Activated CD8-positive, alpha-beta memory T cell treated with anti-CD3 and anti-CD28 coated beads, Interleukin-2, amount 10 ng/mL, durations not matched to agents 7 days and 5 days (primary cell): ENCODE results near the gene CEACAM16. TPM values are rescaled to one million over a fixed set of nuclear protein-coding genes. Genes with fewer than 3 reads are reported as not detected.
"Not testable (repeated sequence)": the region's sequence is repeated elsewhere in the genome, so short reads cannot be mapped to it uniquely, and the experiment has no call there.

Experiments
- ATAC-seq: fragments of 150-1000 bp; cut with Tn5 transposase; one replicate; pipeline ENCODE4 v1.10.0; 2021; ENCODE audit warnings: moderate library complexity
- CTCF ChIA-PET: fragments of 350-600 bp; sonication (Branson Sonifier 250); formaldehyde crosslinking; loops from one replicate; lab custom pipeline; 2021; ENCODE audit warnings: antibody characterized with exemption; lab: Charles Lee
- DNase-seq: peaks from one replicate; pipeline ENCODE4 v3.0.0-alpha.2; 2020
- H3K27ac Mint-ChIP-seq: one replicate; pipeline ENCODE4 v1.8.0; 2021; ENCODE audit warnings: mild to moderate bottlenecking, mixed read lengths
- H3K27me3 Mint-ChIP-seq: one replicate; pipeline ENCODE4 v1.8.0; 2021; ENCODE audit warnings: mixed read lengths
- H3K36me3 Mint-ChIP-seq: one replicate; pipeline ENCODE4 v1.8.0; 2021; ENCODE audit warnings: mild to moderate bottlenecking, mixed read lengths
- H3K4me1 Mint-ChIP-seq: one replicate; pipeline ENCODE4 v1.8.0; 2021; ENCODE audit warnings: mixed read lengths
- H3K4me3 Mint-ChIP-seq: one replicate; pipeline ENCODE4 v1.8.0; 2021; ENCODE audit warnings: mild to moderate bottlenecking, moderate library complexity, mixed read lengths
- H3K9me3 Mint-ChIP-seq: one replicate; pipeline ENCODE4 v1.8.0; 2022; ENCODE audit warnings: low read depth, mixed read lengths
- total RNA-seq, 2 experiments: library from RNA; stranded (reverse); gene quantifications; one replicate each; pipeline ENCODE4 v1.2.3, GENCODE V29; 2021

CEACAM16 gene
- total RNA-seq, 2 experiments from 2014 or later: not detected

- H3K4me3 Mint-ChIP-seq: no peak overlapping the region
- H3K27me3 Mint-ChIP-seq: peaks cover 41% of the 10 kb centered on the region
- no peak for ATAC-seq
- no peaks in the 10 kb centered on the region for H3K9me3 Mint-ChIP-seq
- no peaks in the 10 kb centered on the region for H3K36me3 Mint-ChIP-seq
- no peak overlapping the region for H3K27ac Mint-ChIP-seq
- CTCF ChIA-PET: interaction anchor here (1.9 kb wide), 1 partner anchor 71 kb away, joined by 7 read pairs; no protein-coding TSS in a partner anchor
- no peak for DNase-seq
- H3K4me1 Mint-ChIP-seq: no peaks in the 10 kb centered on the region
Measured at GRCh38 chr19:44700547-44700946, 1.6 kb downstream of the CEACAM16 start.

- CTCF ChIA-PET: interaction anchor here (2.2 kb wide), 1 partner anchor 22 kb away, joined by 7 read pairs; no protein-coding TSS in a partner anchor
- Mint-ChIP-seq H3K36me3 (no peaks in the 10 kb centered on the region), H3K4me3 (no peak overlapping the region), H3K27ac (no peak overlapping the region), H3K9me3 (no peaks in the 10 kb centered on the region), H3K27me3 (peaks cover 37% of the 10 kb centered on the region), H3K4me1 (no peaks in the 10 kb centered on the region)
- no peak for DNase-seq
- no peak for ATAC-seq
Measured at GRCh38 chr19:44701228-44701627, 2.3 kb downstream of the CEACAM16 start.

- Mint-ChIP-seq H3K27me3 (peaks cover 26% of the 10 kb centered on the region), H3K27ac (no peak overlapping the region)
Measured at GRCh38 chr19:44702551-44703176, 3.7 kb downstream of the CEACAM16 start.

GRCh38 chr19:44703336-44704078, 4.6 kb downstream of the CEACAM16 start:
- CTCF ChIA-PET: interaction anchor here (1.3 to 2.2 kb wide), 3 partner anchors 9 to 67 kb away, joined by 3 to 7 read pairs (median 5); no protein-coding TSS in a partner anchor
- ATAC-seq: no peak
- Mint-ChIP-seq H3K27ac (no peak overlapping the region), H3K4me3 (no peak overlapping the region), H3K4me1 (no peaks in the 10 kb centered on the region), H3K9me3 (no peaks in the 10 kb centered on the region), H3K27me3 (peaks cover 19% of the 10 kb centered on the region), H3K36me3 (no peaks in the 10 kb centered on the region)
- no peak for DNase-seq

More at GRCh38 chr19:44702551-44703176, 3.7 kb downstream of the CEACAM16 start:
- no peaks in the 10 kb centered on the region for H3K4me1 Mint-ChIP-seq
- no peaks in the 10 kb centered on the region for H3K36me3 Mint-ChIP-seq
- CTCF ChIA-PET: interaction anchor here (1.3 to 2.2 kb wide), 3 partner anchors 8 to 68 kb away, joined by 3 to 7 read pairs (median 5); no protein-coding TSS in a partner anchor
- ATAC-seq: no peak
- DNase-seq: no peak
- H3K4me3 Mint-ChIP-seq: no peak overlapping the region
- no peaks in the 10 kb centered on the region for H3K9me3 Mint-ChIP-seq

- CTCF ChIA-PET: interaction anchor here (1.1 kb wide), 1 partner anchor 15 kb away, joined by 3 read pairs; no protein-coding TSS in a partner anchor
- Mint-ChIP-seq H3K27ac (no peak overlapping the region), H3K9me3 (no peaks in the 10 kb centered on the region)
Measured at GRCh38 chr19:44704982-44705381, 6.0 kb downstream of the CEACAM16 start.

GRCh38 chr19:44705502-44706010, 6.6 kb downstream of the CEACAM16 start:
- DNase-seq (no peak), ATAC-seq (no peak)
- Mint-ChIP-seq H3K36me3 (no peaks in the 10 kb centered on the region), H3K4me1 (peaks cover 6% of the 10 kb centered on the region), H3K4me3 (no peak overlapping the region), H3K9me3 (no peaks in the 10 kb centered on the region), H3K27ac (no peak overlapping the region), H3K27me3 (peaks cover 14% of the 10 kb centered on the region)
- CTCF ChIA-PET: interaction anchor here (1.1 kb wide), 1 partner anchor 15 kb away, joined by 3 read pairs; no protein-coding TSS in a partner anchor

More at GRCh38 chr19:44704982-44705381, 6.0 kb downstream of the CEACAM16 start:
- Mint-ChIP-seq H3K4me1 (peaks cover 1% of the 10 kb centered on the region), H3K36me3 (no peaks in the 10 kb centered on the region), H3K4me3 (no peak overlapping the region), H3K27me3 (peaks cover 14% of the 10 kb centered on the region)
- ATAC-seq: no peak
- no peak for DNase-seq

GRCh38 chr19:44706506-44707236, 7.7 kb downstream of the CEACAM16 start:
- no peak overlapping the region for H3K4me3 Mint-ChIP-seq
- peaks cover 14% of the 10 kb centered on the region for H3K27me3 Mint-ChIP-seq
- H3K4me1 Mint-ChIP-seq: peaks cover 8% of the 10 kb centered on the region
- no peaks in the 10 kb centered on the region for H3K36me3 Mint-ChIP-seq
- no peak for ATAC-seq
- no peaks in the 10 kb centered on the region for H3K9me3 Mint-ChIP-seq
- no peak overlapping the region for H3K27ac Mint-ChIP-seq
- no peak for DNase-seq
- CTCF ChIA-PET: interaction anchor here (0.6 to 1.3 kb wide), 2 partner anchors 17 to 69 kb away, joined by 3 read pairs; no protein-coding TSS in a partner anchor

GRCh38 chr19:44707794-44708193, 8.8 kb downstream of the CEACAM16 start:
- no peak overlapping the region for H3K4me3 Mint-ChIP-seq
- ATAC-seq: no peak
- peaks cover 8% of the 10 kb centered on the region for H3K4me1 Mint-ChIP-seq
- no peaks in the 10 kb centered on the region for H3K9me3 Mint-ChIP-seq
- H3K36me3 Mint-ChIP-seq: no peaks in the 10 kb centered on the region
- CTCF ChIA-PET: interaction anchor here (1.3 kb wide), 1 partner anchor 16 kb away, joined by 3 read pairs; no protein-coding TSS in a partner anchor
- no peak for DNase-seq
- no peak overlapping the region for H3K27ac Mint-ChIP-seq
- peaks cover 14% of the 10 kb centered on the region for H3K27me3 Mint-ChIP-seq

- no peak for ATAC-seq
- Mint-ChIP-seq H3K4me1 (peaks cover 8% of the 10 kb centered on the region), H3K27ac (no peak overlapping the region), H3K9me3 (no peaks in the 10 kb centered on the region), H3K4me3 (no peak overlapping the region), H3K36me3 (no peaks in the 10 kb centered on the region), H3K27me3 (peaks cover 19% of the 10 kb centered on the region)
- no peak for DNase-seq
- CTCF ChIA-PET: interaction anchor here (1.2 to 1.6 kb wide), 3 partner anchors 14 to 19 kb away, joined by 3 to 6 read pairs (median 3); no protein-coding TSS in a partner anchor
Measured at GRCh38 chr19:44708940-44709339, 10.0 kb downstream of the CEACAM16 start.

- H3K4me1 Mint-ChIP-seq, ATAC-seq, H3K36me3 Mint-ChIP-seq, H3K27ac Mint-ChIP-seq, DNase-seq, H3K9me3 Mint-ChIP-seq, H3K4me3 Mint-ChIP-seq: not testable (repeated sequence)
- CTCF ChIA-PET: interaction anchor here (1.2 to 1.6 kb wide), 4 partner anchors 13 to 22 kb away, joined by 3 to 6 read pairs (median 3); no protein-coding TSS in a partner anchor
- H3K27me3 Mint-ChIP-seq: peaks cover 20% of the 10 kb centered on the region
Measured at GRCh38 chr19:44709434-44710266, 10.7 kb downstream of the CEACAM16 start.

- Mint-ChIP-seq H3K27me3 (peaks cover 19% of the 10 kb centered on the region), H3K27ac (no peak overlapping the region), H3K9me3 (peaks cover 8% of the 10 kb centered on the region), H3K36me3 (peaks cover 3% of the 10 kb centered on the region), H3K4me3 (no peak overlapping the region), H3K4me1 (peaks cover 8% of the 10 kb centered on the region)
- CTCF ChIA-PET: interaction anchor here (1.2 kb wide), 1 partner anchor 23 kb away, joined by 3 read pairs; no protein-coding TSS in a partner anchor
- ATAC-seq (no peak), DNase-seq (no peak)
Measured at GRCh38 chr19:44710483-44710882, 11.5 kb downstream of the CEACAM16 start.
